Stimulated activated CD8-positive, alpha-beta memory T cell treated with anti-CD3 and anti-CD28 coated beads, Interleukin-12 subunit alpha, Interleukin-12 subunit beta, amount 100 ng/mL, for 24 hours (primary cell): ENCODE measurements around the gene STK39.

Experiments used
- DNase-seq: peaks from one replicate; pipeline ENCODE4 v3.0.0-alpha.2; 2020; ENCODE audit errors: extremely low read depth

STK39 gene

DNA sequence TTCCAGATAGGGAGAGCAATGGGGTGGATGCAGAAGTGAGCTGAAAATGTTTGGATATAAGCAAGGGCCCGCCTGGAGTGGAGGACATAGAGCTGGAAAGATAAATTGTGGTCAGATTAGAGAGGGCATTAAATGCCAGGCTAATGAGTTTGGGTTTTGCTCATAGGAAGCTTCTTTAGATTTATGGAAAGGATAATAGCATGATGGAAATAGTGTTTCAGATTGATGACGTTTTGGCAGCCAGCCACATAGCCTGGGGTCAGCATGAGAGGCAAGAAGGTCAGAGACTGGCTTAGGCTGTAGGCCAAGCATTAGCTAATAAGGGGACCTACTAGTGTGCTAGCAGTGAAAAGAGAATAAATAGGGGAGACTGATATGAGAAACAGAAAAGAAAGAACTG is 321.6 kb downstream of the STK39 start:
- DNase-seq, result no peak

DNA sequence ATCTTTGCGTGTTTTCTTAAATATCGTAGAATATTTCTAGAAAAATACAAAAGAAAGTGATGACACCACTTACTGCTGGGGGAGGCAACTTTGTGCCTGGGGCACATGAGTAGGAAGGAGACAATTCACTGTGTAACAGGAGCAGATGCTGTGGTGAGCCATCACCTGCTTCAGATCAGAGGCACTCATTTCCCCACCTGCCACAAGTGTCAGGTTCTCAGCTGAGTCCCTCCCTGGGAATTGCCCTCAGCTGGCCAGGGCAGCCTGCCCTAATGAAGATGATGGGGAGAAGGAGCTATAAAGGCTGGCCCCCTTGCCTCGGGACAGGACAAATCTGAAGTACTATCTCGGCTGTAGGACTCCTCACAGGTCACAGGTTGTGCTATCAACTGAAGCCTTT is 322.8 kb downstream of the STK39 start:
- DNase-seq, result no peak

DNA sequence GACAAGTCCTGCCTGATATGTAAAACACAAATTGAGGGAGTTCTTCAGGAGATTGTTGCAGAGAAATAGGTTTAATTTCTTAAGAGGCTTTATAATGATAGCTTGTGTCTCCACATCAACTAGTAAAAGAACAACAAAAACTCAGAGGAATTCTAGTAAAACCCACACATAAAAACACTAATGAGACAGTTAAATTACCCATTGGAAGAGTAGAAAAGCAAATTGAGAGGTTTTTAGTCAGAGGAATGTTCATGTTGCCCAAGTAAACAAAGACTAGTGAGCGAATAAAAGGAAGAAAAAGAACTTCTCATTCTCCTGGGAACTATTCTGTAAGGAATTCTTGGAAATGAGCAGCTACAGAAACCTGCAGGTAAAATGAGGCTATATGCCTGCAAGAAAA is 330.6 kb downstream of the STK39 start:
- DNase-seq, result no peak

DNA sequence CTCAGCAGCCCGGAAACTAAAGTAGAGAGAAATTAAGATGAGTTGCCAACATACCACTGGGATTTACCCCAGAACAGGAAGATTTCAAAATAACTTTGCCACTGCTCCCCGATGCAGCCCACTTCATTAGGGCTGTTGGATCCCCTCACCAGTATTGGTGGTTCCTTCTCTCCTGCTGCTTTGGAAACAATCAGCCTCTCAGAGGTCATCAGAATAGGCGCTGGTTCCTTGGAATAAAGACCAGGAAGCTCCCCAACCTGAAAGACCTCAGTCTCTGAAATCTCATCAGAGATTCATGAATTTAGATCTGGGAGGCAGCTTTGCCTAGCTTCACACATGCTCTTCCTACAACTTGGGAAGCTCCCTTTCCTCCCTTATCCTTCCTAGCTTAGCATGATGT is 332.4 kb downstream of the STK39 start:
- DNase-seq, result no peak

DNA sequence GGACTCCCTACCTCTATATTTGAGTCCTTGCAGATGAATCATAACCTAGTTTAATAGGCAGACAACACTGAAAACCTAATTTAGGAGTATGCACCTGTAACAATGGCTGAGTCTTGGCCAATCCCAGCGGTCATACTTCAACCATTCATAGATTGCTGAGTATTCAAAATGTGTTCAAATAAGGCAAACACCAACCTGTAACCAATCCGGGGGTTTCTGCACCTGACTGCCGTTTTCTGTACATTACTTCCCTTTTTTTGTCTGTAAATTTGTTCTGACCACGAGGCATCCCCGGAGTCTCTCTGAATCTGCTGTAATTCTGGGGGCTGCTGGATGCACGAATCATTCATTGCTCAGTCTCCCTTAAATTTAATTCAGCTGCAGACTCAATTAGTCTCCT is 338.6 kb downstream of the STK39 start:
- DNase-seq, result no peak

DNA sequence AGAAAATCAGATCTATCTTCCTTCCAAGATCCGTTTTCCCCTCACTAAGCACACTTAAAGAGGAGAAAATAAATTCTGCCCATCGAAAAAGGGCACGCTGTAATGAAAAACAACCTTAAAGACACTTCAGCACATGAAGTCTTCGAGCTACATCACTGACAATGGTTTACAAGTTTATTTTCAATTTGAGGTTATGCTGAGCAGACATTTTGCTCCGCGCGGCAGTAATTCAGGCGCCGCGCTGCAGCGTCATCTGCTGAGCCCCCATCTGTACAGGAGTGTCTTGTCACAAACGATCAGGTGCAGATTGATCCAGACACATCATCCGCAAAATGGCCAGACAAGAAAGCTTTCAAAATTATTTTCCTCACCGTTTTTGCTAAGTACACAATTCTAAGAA is 341.7 kb downstream of the STK39 start:
- DNase-seq, result no peak
